ENCODE data around the gene MED26.
A peak's percentile ranks its signal among the peaks of the same experiment; 100 is the strongest.

The MED26 gene

GRCh38 chr19:16535381-16535780 is 92.6 kb downstream of the MED26 start:
- Histone ChIP-seq H3K4me1 (ENCODE audit: control insufficient read depth, insufficient read depth, low read length) (no peaks in the 10 kb centered on the region), H3K9me3 (ENCODE audit: control insufficient read depth, insufficient read depth, low read depth, low read length) (no peaks in the 10 kb centered on the region), H3K4me3 (ENCODE audit: low read depth, low read length) (no peak overlapping the region), H3K27ac (ENCODE audit: extremely low read depth, low read depth, low read length) (no peak overlapping the region), H3K36me3 (ENCODE audit: control insufficient read depth in 2 of 2, insufficient read depth in 1 of 2, low read length in 2 of 2) (peaks cover 45 to 99% of the 10 kb centered on the region in 2 experiments; a peak in 2 of 3 replicates)
- POLR2A ChIA-PET = interaction anchor here (0.5 to 0.6 kb wide), 2 partner anchors 35 to 1359 kb away, joined by 3 to 8 read pairs; no protein-coding TSS in a partner anchor
- CTCF ChIA-PET = no interaction called here
- TF ChIP-seq SP3 (tag by site-specific recombination; IDR thresholded peaks at IDR 0.05) = no peak

- no peaks in the 10 kb centered on the region for H3K9me3 ChIP-seq (ENCODE audit: control insufficient read depth, insufficient read depth, low read depth, low read length)
- ChIA-PET POLR2A (interaction anchor here (1.2 kb wide), 1 partner anchor 8 kb away, joined by 4 read pairs; no protein-coding TSS in a partner anchor), CTCF (no interaction called here)
- no peak overlapping the region for H3K27ac ChIP-seq (ENCODE audit: extremely low read depth, low read depth, low read length)
- no peak overlapping the region for H3K4me3 ChIP-seq (ENCODE audit: low read depth, low read length)
- no peaks in the 10 kb centered on the region for H3K4me1 ChIP-seq (ENCODE audit: control insufficient read depth, insufficient read depth, low read length)
- H3K36me3 ChIP-seq (ENCODE audit: control insufficient read depth in 2 of 2, insufficient read depth in 1 of 2, low read length in 2 of 2) = peaks cover 33 to 99% of the 10 kb centered on the region in 2 experiments; a peak in 2 of 3 replicates
- TF ChIP-seq ZNF341 (tag by site-specific recombination; IDR thresholded peaks at IDR 0.05; ENCODE audit: low read depth) = peak; percentile 66
- no peak for TF ChIP-seq ZNF48 (tag by site-specific recombination; IDR thresholded peaks at IDR 0.05)
Measured at GRCh38 chr19:16532440-16533234, 95.4 kb downstream of the MED26 start.

- no peak overlapping the region for H3K27ac ChIP-seq (ENCODE audit: extremely low read depth, low read depth, low read length)
- H3K9me3 ChIP-seq (ENCODE audit: control insufficient read depth, insufficient read depth, low read depth, low read length) = no peaks in the 10 kb centered on the region
- POLR2A ChIA-PET = no interaction called here
- no peak for TF ChIP-seq ZNF623 (tag by site-specific recombination; IDR thresholded peaks at IDR 0.05)
- no peak for TF ChIP-seq ZNF670 (tag by site-specific recombination; IDR thresholded peaks at IDR 0.05; ENCODE audit: low read depth)
- TF ChIP-seq ZNF660 (tag by site-specific recombination; IDR thresholded peaks at IDR 0.05) = no peak
- no peak for TF ChIP-seq ZNF133 (tag by site-specific recombination; IDR thresholded peaks at IDR 0.05)
- no peak overlapping the region for H3K4me3 ChIP-seq (ENCODE audit: low read depth, low read length)
- CTCF ChIA-PET = interaction anchor here (0.6 kb wide), 1 partner anchor 85 kb away, joined by 4 read pairs; no protein-coding TSS in a partner anchor
- H3K36me3 ChIP-seq (ENCODE audit: control insufficient read depth in 2 of 2, insufficient read depth in 1 of 2, low read length in 2 of 2) = peaks cover 39 to 100% of the 10 kb centered on the region in 2 experiments; a peak in 2 of 3 replicates
- no peaks in the 10 kb centered on the region for H3K4me1 ChIP-seq (ENCODE audit: control insufficient read depth, insufficient read depth, low read length)
Measured at GRCh38 chr19:16531380-16531669, 96.7 kb downstream of the MED26 start.

- Histone ChIP-seq H3K36me3 (ENCODE audit: control insufficient read depth in 2 of 2, insufficient read depth in 1 of 2, low read length in 2 of 2) (peaks cover 40 to 100% of the 10 kb centered on the region in 2 experiments; a peak in 2 of 3 replicates), H3K4me1 (ENCODE audit: control insufficient read depth, insufficient read depth, low read length) (no peaks in the 10 kb centered on the region), H3K27ac (ENCODE audit: extremely low read depth, low read depth, low read length) (no peak overlapping the region), H3K9me3 (ENCODE audit: control insufficient read depth, insufficient read depth, low read depth, low read length) (no peaks in the 10 kb centered on the region), H3K4me3 (ENCODE audit: low read depth, low read length) (no peak overlapping the region)
- POLR2A ChIA-PET = no interaction called here
- TF ChIP-seq KLF1 (tag by site-specific recombination; IDR thresholded peaks at IDR 0.05) (no peak), ZNF610 (tag by site-specific recombination; IDR thresholded peaks at IDR 0.05; ENCODE audit: borderline replicate concordance) (no peak), ZNF366 (tag by site-specific recombination; conservative IDR thresholded peaks at IDR 0.05) (no peak), ZBTB20 (tag by site-specific recombination; IDR thresholded peaks at IDR 0.05) (no peak), ZFP3 (tag by site-specific recombination; IDR thresholded peaks at IDR 0.05; ENCODE audit: low read depth) (no peak), ZNF544 (tag by site-specific recombination; IDR thresholded peaks at IDR 0.05) (no peak), ZSCAN30 (tag by site-specific recombination; IDR thresholded peaks at IDR 0.05) (no peak), GLI4 (tag by site-specific recombination; IDR thresholded peaks at IDR 0.05) (no peak), ZNF394 (tag by site-specific recombination; IDR thresholded peaks at IDR 0.05; ENCODE audit: borderline replicate concordance) (no peak), ZNF335 (tag by site-specific recombination; conservative IDR thresholded peaks at IDR 0.05) (no peak), ZNF350 (tag by site-specific recombination; IDR thresholded peaks at IDR 0.05) (no peak), ZNF398 (tag by site-specific recombination; IDR thresholded peaks at IDR 0.05) (no peak), IKZF3 (tag by site-specific recombination; IDR thresholded peaks at IDR 0.05) (no peak)
- CTCF ChIA-PET = no interaction called here
Measured at GRCh38 chr19:16530540-16531379, 97.2 kb downstream of the MED26 start.

All from HEK293 (cell line).